SU-DHL-6 (cell line): ENCODE data around the gene SLC6A3.
A peak's percentile ranks its signal among the peaks of the same experiment; 100 is the strongest.

Experiments
- H2AFZ ChIP-seq: fragments of 200-600 bp; sonication (generic); 2 replicates; pipeline ENCODE4 v1.6.1; 2014; ENCODE audit warnings: low read depth, mild to moderate bottlenecking, moderate library complexity, mixed read lengths, antibody characterized with exemption, low read length; ENCODE audit not compliant: severe bottlenecking
- H3F3A ChIP-seq: fragments of 200-600 bp; shearing (Covaris generic); 2 replicates; pipeline ENCODE4 v1.6.0; 2016; ENCODE audit warnings: antibody characterized with exemption, mild to moderate bottlenecking; ENCODE audit not compliant: insufficient read depth
- H3K27ac ChIP-seq: fragments of 200-600 bp; sonication (generic); 2 replicates; pipeline ENCODE4 v1.5.1; 2016; ENCODE audit warnings: low read depth, mild to moderate bottlenecking, low read length, moderate library complexity, mixed read lengths
- H3K27me3 ChIP-seq: fragments of 200-600 bp; sonication (generic), shearing (Covaris generic); 2 replicates; pipeline ENCODE4 v1.6.0; 2014; ENCODE audit warnings: mild to moderate bottlenecking, low read length
- H3K36me3 ChIP-seq: fragments of 200-600 bp; sonication (generic); 2 replicates; pipeline ENCODE4 v1.6.1; 2014; ENCODE audit warnings: mild to moderate bottlenecking, low read length, mixed read lengths
- H3K4me2 ChIP-seq: fragments of 300-600, 200-600 bp; shearing (Covaris generic), sonication (generic); 2 replicates; pipeline ENCODE4 v1.6.0; 2014; ENCODE audit warnings: low read length, low read depth, mild to moderate bottlenecking; ENCODE audit not compliant: poor library complexity, severe bottlenecking
- H3K4me3 ChIP-seq: fragments of 200-600 bp; sonication (generic); 2 replicates; pipeline ENCODE4 v1.5.1; 2014; ENCODE audit warnings: antibody characterized with exemption, low read length, mild to moderate bottlenecking, mixed read lengths; ENCODE audit not compliant: insufficient read depth, poor library complexity, severe bottlenecking
- H3K79me2 ChIP-seq: fragments of 200-600 bp; sonication (generic); 2 replicates; pipeline ENCODE4 v1.6.1; 2014; ENCODE audit warnings: mild to moderate bottlenecking, low read length, moderate library complexity; ENCODE audit not compliant: insufficient read depth
- H3K9ac ChIP-seq: fragments of 200-600 bp; sonication (generic); 2 replicates; pipeline ENCODE4 v1.7.0; 2014; ENCODE audit warnings: mild to moderate bottlenecking, low read length
- H3K9me2 ChIP-seq: fragments of 200-600 bp; sonication (generic); replicated peaks from 2 replicates; pipeline ENCODE4 v1.6.1; 2014; ENCODE audit warnings: low read length; ENCODE audit not compliant: insufficient read depth
- H3K9me3 ChIP-seq: fragments of 200-600 bp; sonication (generic); 2 replicates; pipeline ENCODE4 v1.6.1; 2014; ENCODE audit warnings: low read length, mixed read lengths; ENCODE audit not compliant: insufficient read depth
- H4K20me1 ChIP-seq: fragments of 200-600 bp; sonication (generic); 2 replicates; pipeline ENCODE4 v1.6.1; 2014; ENCODE audit warnings: low read depth, mild to moderate bottlenecking, antibody characterized with exemption, low read length, moderate library complexity, mixed read lengths
- EZH2phosphoT487 ChIP-seq: fragments of 200-600 bp; sonication (generic), shearing (Covaris generic); conservative IDR thresholded peaks from 2 replicates; pipeline ENCODE4 v1.6.1; 2018; ENCODE audit warnings: mild to moderate bottlenecking, antibody characterized with exemption, low read length, moderate library complexity, mixed read lengths
- TF ChIP-seq, protein P1 (sequence below): fragments of 200-600 bp; sonication (generic); IDR thresholded peaks from one replicate; pipeline ENCODE4 v1.5.1; 2017; ENCODE audit warnings: antibody characterized with exemption, mild to moderate bottlenecking, low read length, moderate library complexity; ENCODE audit not compliant: insufficient read depth, poor library complexity, severe bottlenecking

The SLC6A3 gene

GRCh38 chr5:1492757-1493156 lies 47.5 kb upstream of the SLC6A3 start:
- no peak overlapping the region for H2AFZ ChIP-seq
- H3K27me3 ChIP-seq: no peaks in the 10 kb centered on the region
- H4K20me1 ChIP-seq: no peaks in the 10 kb centered on the region
- no peak overlapping the region for H3K27ac ChIP-seq
- no peaks in the 10 kb centered on the region for H3K9me2 ChIP-seq
- H3K9ac ChIP-seq: no peak overlapping the region
- peaks cover 11% of the 10 kb centered on the region; the same call in 1 of the 2 replicates for H3F3A ChIP-seq
- H3K36me3 ChIP-seq: 0 out of 2 replicates have a peak, but pooled peaks cover 3% of the 10 kb centered on the region
- H3K4me2 ChIP-seq: no peak overlapping the region
- no peak overlapping the region for H3K4me3 ChIP-seq
- H3K9me3 ChIP-seq: no peaks in the 10 kb centered on the region
- H3K79me2 ChIP-seq: no peaks in the 10 kb centered on the region
- no peak for TF ChIP-seq EZH2phosphoT487
- TF ChIP-seq, protein P1, sequence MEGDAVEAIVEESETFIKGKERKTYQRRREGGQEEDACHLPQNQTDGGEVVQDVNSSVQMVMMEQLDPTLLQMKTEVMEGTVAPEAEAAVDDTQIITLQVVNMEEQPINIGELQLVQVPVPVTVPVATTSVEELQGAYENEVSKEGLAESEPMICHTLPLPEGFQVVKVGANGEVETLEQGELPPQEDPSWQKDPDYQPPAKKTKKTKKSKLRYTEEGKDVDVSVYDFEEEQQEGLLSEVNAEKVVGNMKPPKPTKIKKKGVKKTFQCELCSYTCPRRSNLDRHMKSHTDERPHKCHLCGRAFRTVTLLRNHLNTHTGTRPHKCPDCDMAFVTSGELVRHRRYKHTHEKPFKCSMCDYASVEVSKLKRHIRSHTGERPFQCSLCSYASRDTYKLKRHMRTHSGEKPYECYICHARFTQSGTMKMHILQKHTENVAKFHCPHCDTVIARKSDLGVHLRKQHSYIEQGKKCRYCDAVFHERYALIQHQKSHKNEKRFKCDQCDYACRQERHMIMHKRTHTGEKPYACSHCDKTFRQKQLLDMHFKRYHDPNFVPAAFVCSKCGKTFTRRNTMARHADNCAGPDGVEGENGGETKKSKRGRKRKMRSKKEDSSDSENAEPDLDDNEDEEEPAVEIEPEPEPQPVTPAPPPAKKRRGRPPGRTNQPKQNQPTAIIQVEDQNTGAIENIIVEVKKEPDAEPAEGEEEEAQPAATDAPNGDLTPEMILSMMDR: no peak

DNA sequence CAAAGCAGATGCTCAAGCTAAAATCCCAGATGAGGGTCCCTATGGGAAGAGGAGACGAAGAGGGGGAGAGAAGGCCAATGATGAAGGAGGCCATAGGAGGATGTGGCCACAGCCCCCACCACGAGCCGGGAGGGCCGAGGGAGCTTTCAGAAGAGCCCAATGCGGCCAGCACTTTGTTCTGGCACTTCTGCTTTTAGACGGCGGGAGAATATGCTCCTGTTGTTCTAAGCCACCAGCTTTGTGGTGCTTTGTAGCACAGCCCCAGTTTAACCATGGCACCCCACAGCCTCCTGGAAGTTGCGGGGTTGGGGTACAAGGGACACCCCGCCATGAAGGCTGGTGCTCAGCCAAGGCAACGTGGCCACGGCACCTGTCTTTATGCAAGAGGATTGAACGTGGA lies 45.1 kb upstream of the SLC6A3 start:
- Histone ChIP-seq H3K9ac (no peak overlapping the region), H4K20me1 (no peaks in the 10 kb centered on the region)

DNA sequence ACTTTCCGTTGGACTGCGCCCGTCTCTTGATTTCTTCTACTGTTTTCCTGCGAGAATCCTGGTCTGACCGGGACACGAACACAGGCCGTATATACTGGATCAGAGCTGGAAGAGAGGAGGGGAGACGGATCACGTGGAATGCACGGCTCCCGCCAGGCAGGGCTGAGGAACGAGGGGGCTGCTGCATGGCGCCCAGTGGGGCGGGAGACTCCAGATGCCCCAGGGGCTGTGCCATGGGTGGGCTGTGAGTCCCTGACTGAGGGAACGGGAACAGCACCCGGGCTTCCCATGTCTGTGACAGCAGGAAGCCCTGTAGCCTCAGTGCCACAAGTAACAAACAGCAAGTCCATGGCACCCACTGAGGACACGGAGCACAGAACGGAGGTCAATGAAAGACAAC lies 44.5 kb upstream of the SLC6A3 start:
- Histone ChIP-seq H3K27me3 (no peaks in the 10 kb centered on the region), H4K20me1 (no peaks in the 10 kb centered on the region), H3F3A (peaks cover 10% of the 10 kb centered on the region; the same call in 1 of the 2 replicates), H3K36me3 (0 out of 2 replicates have a peak, but pooled peaks cover 3% of the 10 kb centered on the region), H3K9ac (no peak overlapping the region), H3K79me2 (no peaks in the 10 kb centered on the region), H3K27ac (no peak overlapping the region), H3K4me2 (no peak overlapping the region), H3K9me2 (no peaks in the 10 kb centered on the region), H3K4me3 (no peak overlapping the region), H2AFZ (no peak overlapping the region), H3K9me3 (no peaks in the 10 kb centered on the region)
- TF ChIP-seq EZH2phosphoT487: no peak

More for the DNA sequence above, 45.1 kb upstream of the SLC6A3 start:
- Histone ChIP-seq H3K79me2 (no peaks in the 10 kb centered on the region), H3K4me3 (no peak overlapping the region), H2AFZ (no peak overlapping the region), H3F3A (peaks cover 10% of the 10 kb centered on the region; the same call in 1 of the 2 replicates), H3K9me3 (no peaks in the 10 kb centered on the region), H3K27ac (no peak overlapping the region), H3K4me2 (no peak overlapping the region), H3K9me2 (no peaks in the 10 kb centered on the region), H3K27me3 (no peaks in the 10 kb centered on the region), H3K36me3 (0 out of 2 replicates have a peak, but pooled peaks cover 3% of the 10 kb centered on the region)
- TF ChIP-seq, protein P1: no peak
- no peak for TF ChIP-seq EZH2phosphoT487

DNA sequence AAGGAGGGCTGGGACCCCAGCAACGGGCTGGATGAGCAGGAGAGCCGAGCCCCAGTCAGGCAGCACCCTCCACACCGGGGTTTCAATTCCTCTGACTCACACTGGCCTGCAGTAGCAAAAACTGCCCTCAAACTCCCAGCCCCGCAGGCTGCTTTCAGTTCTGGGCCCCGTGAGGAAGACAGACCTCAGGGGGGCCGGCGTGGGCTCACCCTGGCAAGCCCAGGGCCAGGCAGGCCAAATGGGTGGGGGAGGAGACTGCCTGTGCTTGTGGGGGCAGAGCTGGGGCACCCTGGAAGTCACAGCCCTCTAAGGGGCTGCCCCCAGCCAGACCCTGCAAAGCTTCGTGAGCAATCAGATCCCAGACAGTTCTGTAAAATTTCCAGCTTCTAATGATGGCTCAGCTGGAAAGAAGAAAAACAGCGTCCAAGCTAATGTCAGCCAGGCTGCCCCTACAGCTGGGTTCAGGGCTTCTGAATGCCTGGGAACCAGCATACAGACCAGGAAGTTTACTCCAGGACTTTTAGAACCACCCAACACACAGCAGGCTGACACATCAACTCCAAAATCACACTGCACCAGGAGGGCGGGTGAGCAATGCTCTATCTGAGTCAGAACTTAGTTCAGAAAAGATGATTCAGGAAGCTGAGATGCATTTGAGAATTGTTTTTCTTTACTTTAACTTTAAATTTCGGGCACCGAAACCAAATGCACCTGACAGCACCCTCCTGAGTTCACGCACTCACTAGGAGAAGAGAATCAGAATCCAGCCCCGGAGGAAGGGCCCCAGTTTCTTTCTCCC lies 43.8 kb upstream of the SLC6A3 start:
- Histone ChIP-seq H3K4me2 (peak overlapping the region; percentile 17), H3K9ac (peak overlapping the region; percentile 17; the same call in 1 of the 2 replicates), H4K20me1 (no peaks in the 10 kb centered on the region), H3K4me3 (no peak overlapping the region), H3K9me3 (no peaks in the 10 kb centered on the region), H3F3A (peaks cover 10% of the 10 kb centered on the region; the same call in 1 of the 2 replicates), H2AFZ (no peak overlapping the region), H3K27ac (peak overlapping the region; percentile 69), H3K27me3 (no peaks in the 10 kb centered on the region), H3K9me2 (no peaks in the 10 kb centered on the region), H3K79me2 (no peaks in the 10 kb centered on the region), H3K36me3 (0 out of 2 replicates have a peak, but pooled peaks cover 3% of the 10 kb centered on the region)
- TF ChIP-seq EZH2phosphoT487: no peak
- TF ChIP-seq, protein P1: no peak
